Muscle layer of colon (tissue), 2 donors: ENCODE measurements around the gene USP17L29.
"Not testable (repeated sequence)": the region's sequence is repeated elsewhere in the genome, so short reads cannot be mapped to it uniquely, and the experiment has no call there.

Experiments used
- H3K27ac ChIP-seq: one replicate; pipeline ENCODE4 v1.7.0; 2013; ENCODE audit warnings: low read depth, mild to moderate bottlenecking, low read length, moderate library complexity
- H3K27me3 ChIP-seq, 2 donors: one replicate each; pipeline ENCODE4 v1.7.0; 2013; ENCODE audit warnings: low read length in 2 of 2, mild to moderate bottlenecking in 2 of 2; ENCODE audit not compliant: insufficient read depth in 2 of 2, control insufficient read depth in 1 of 2
- H3K36me3 ChIP-seq: one replicate; pipeline ENCODE4 v1.7.0; 2013; ENCODE audit warnings: mild to moderate bottlenecking, low read length; ENCODE audit not compliant: insufficient read depth
- H3K4me1 ChIP-seq: one replicate; pipeline ENCODE4 v1.7.0; 2013; ENCODE audit warnings: mild to moderate bottlenecking, low read length; ENCODE audit not compliant: insufficient read depth
- H3K4me3 ChIP-seq, 2 donors: one replicate each; pipeline ENCODE4 v1.7.0; 2013; ENCODE audit warnings: low read length in 2 of 2, low read depth in 1 of 2, mild to moderate bottlenecking in 1 of 2, moderate library complexity in 1 of 2
- H3K9ac ChIP-seq: one replicate; pipeline ENCODE4 v1.7.0; 2013; ENCODE audit warnings: low read length
- H3K9me3 ChIP-seq: one replicate; pipeline ENCODE4 v1.7.0; 2013; ENCODE audit warnings: mild to moderate bottlenecking, low read length
- donor health status: abdominal sarcoma.
- donor health status: Adenocarcinoma of cecum.

The USP17L29 gene

GRCh38 chr4:9353338-9353737 lies at the start of gene USP17L29:
Gene USP17L29 (plus strand): TSS chr4:9353638. CDS start chr4:9353638, 0 bp downstream.
- not testable (repeated sequence) for H3K4me3 ChIP-seq, H3K9ac ChIP-seq, H3K9me3 ChIP-seq, H3K4me1 ChIP-seq, H3K27me3 ChIP-seq, H3K27ac ChIP-seq, H3K36me3 ChIP-seq

GRCh38 chr4:9324191-9324590 lies 29.2 kb upstream of the USP17L29 start:
- H3K27me3 ChIP-seq, H3K4me1 ChIP-seq, H3K9ac ChIP-seq, H3K9me3 ChIP-seq, H3K27ac ChIP-seq, H3K36me3 ChIP-seq, H3K4me3 ChIP-seq: not testable (repeated sequence)

GRCh38 chr4:9324865-9325264 lies 28.6 kb upstream of the USP17L29 start, which contains the start of gene USP17L24:
Gene USP17L24 (plus strand): TSS chr4:9325165. CDS start chr4:9325165, 0 bp downstream.
- H3K4me1 ChIP-seq, H3K27ac ChIP-seq, H3K36me3 ChIP-seq, H3K27me3 ChIP-seq, H3K9me3 ChIP-seq, H3K9ac ChIP-seq, H3K4me3 ChIP-seq: not testable (repeated sequence)

- H3K27ac ChIP-seq, H3K4me3 ChIP-seq, H3K9ac ChIP-seq: not testable (repeated sequence)
These were observed 23.8 kb upstream of the USP17L29 start, which contains the start of gene USP17L25 for GRCh38 chr4:9329611-9330010. Gene USP17L25 (plus strand): TSS chr4:9329911. CDS start chr4:9329911, 0 bp downstream.

GRCh38 chr4:9334358-9334757 lies 19.1 kb upstream of the USP17L29 start, which contains the start of gene USP17L26:
Gene USP17L26 (plus strand): TSS chr4:9334658. CDS start chr4:9334658, 0 bp downstream.
- H3K4me1 ChIP-seq, H3K4me3 ChIP-seq, H3K27me3 ChIP-seq, H3K9me3 ChIP-seq, H3K36me3 ChIP-seq, H3K9ac ChIP-seq, H3K27ac ChIP-seq: not testable (repeated sequence)

More at GRCh38 chr4:9329611-9330010, 23.8 kb upstream of the USP17L29 start, which contains the start of gene USP17L25:
- not testable (repeated sequence) for H3K36me3 ChIP-seq, H3K4me1 ChIP-seq, H3K9me3 ChIP-seq, H3K27me3 ChIP-seq

GRCh38 chr4:9339103-9339502 lies 14.3 kb upstream of the USP17L29 start, which contains the start of gene USP17L5:
Gene USP17L5 (plus strand): TSS chr4:9339403. CDS start chr4:9339403, 0 bp downstream.
- not testable (repeated sequence) for H3K4me3 ChIP-seq, H3K9me3 ChIP-seq, H3K27ac ChIP-seq, H3K36me3 ChIP-seq, H3K4me1 ChIP-seq, H3K9ac ChIP-seq, H3K27me3 ChIP-seq

- not testable (repeated sequence) for H3K36me3 ChIP-seq, H3K27ac ChIP-seq, H3K4me3 ChIP-seq, H3K27me3 ChIP-seq, H3K9ac ChIP-seq, H3K9me3 ChIP-seq, H3K4me1 ChIP-seq
These were observed 9.6 kb upstream of the USP17L29 start, which contains the start of gene USP17L27 for GRCh38 chr4:9343848-9344247. Gene USP17L27 (plus strand): TSS chr4:9344148. CDS start chr4:9344148, 0 bp downstream.

- not testable (repeated sequence) for H3K9ac ChIP-seq, H3K4me3 ChIP-seq, H3K27ac ChIP-seq, H3K9me3 ChIP-seq, H3K4me1 ChIP-seq, H3K36me3 ChIP-seq, H3K27me3 ChIP-seq
These were observed 4.8 kb upstream of the USP17L29 start, which contains the start of gene USP17L28 for GRCh38 chr4:9348593-9348992. Gene USP17L28 (plus strand): TSS chr4:9348893. CDS start chr4:9348893, 0 bp downstream.

GRCh38 chr4:9350866-9351265 lies 2.6 kb upstream of the USP17L29 start:
- not testable (repeated sequence) for H3K9me3 ChIP-seq, H3K4me1 ChIP-seq, H3K4me3 ChIP-seq, H3K9ac ChIP-seq, H3K27me3 ChIP-seq, H3K27ac ChIP-seq, H3K36me3 ChIP-seq

- not testable (repeated sequence) for H3K9ac ChIP-seq, H3K9me3 ChIP-seq, H3K27ac ChIP-seq, H3K36me3 ChIP-seq, H3K27me3 ChIP-seq, H3K4me1 ChIP-seq, H3K4me3 ChIP-seq
These were observed 9.4 kb downstream of the USP17L29 start, which contains the start of gene USP17L30 for GRCh38 chr4:9362829-9363228. Gene USP17L30 (plus strand): TSS chr4:9363129. CDS start chr4:9363129, 0 bp downstream.

- H3K9me3 ChIP-seq, H3K27me3 ChIP-seq, H3K4me1 ChIP-seq, H3K9ac ChIP-seq, H3K36me3 ChIP-seq, H3K27ac ChIP-seq, H3K4me3 ChIP-seq: not testable (repeated sequence)
These were observed 26.4 kb downstream of the USP17L29 start for GRCh38 chr4:9379881-9380280.

- not testable (repeated sequence) for H3K4me1 ChIP-seq, H3K27me3 ChIP-seq, H3K9ac ChIP-seq, H3K9me3 ChIP-seq, H3K36me3 ChIP-seq, H3K27ac ChIP-seq
- peak overlapping the region; percentile 27 to 40 for H3K4me3 ChIP-seq
These were observed 27.6 kb downstream of the USP17L29 start for GRCh38 chr4:9381012-9381534.
